ENCODE data around the gene CDYL2.

Gene CDYL2

DNA sequence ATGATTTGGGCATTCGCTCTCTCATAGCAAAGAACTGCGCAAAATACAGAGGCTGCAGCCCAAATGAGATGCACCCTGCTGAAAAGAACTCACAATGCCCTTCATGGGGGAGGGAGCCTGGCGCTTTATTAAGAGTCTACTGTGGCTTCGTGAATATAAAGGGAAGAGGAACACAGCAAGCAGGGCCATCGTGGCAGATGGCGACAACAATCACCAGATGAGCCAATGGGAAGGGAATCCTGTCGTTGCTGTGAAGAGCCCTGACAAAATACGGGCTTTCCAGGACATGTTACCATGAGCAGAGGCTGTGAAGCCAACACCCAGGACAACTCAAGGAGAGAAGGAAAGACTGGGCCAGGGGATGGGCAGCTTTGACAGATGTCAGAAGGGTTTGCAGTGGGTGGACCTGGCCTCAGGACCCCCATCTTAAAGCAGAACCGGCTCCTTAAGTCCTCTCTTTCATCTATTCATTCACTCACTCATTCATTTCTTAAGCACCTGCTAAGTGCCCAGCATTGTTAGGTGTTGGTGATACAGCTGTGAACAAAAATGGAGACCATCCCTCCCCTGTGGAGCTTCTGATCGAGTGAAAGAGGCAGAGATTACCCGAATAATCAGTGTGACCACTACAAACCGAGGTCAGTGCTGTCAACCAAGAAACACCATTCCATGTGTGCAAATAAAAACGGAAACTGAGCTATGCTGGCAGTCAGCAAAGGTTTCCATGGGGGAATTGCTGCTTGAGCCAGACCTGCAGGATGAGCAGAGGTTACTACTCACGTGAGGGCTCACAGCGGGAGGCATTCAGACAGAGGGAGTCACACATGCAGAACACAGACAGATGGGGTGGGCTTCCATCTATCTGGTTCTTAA lies 137.8 kb downstream of the CDYL2 start:
- DNase-seq (ENCODE audit: low read depth, low spot score) = no peak
- TF ChIP-seq, protein P1, sequence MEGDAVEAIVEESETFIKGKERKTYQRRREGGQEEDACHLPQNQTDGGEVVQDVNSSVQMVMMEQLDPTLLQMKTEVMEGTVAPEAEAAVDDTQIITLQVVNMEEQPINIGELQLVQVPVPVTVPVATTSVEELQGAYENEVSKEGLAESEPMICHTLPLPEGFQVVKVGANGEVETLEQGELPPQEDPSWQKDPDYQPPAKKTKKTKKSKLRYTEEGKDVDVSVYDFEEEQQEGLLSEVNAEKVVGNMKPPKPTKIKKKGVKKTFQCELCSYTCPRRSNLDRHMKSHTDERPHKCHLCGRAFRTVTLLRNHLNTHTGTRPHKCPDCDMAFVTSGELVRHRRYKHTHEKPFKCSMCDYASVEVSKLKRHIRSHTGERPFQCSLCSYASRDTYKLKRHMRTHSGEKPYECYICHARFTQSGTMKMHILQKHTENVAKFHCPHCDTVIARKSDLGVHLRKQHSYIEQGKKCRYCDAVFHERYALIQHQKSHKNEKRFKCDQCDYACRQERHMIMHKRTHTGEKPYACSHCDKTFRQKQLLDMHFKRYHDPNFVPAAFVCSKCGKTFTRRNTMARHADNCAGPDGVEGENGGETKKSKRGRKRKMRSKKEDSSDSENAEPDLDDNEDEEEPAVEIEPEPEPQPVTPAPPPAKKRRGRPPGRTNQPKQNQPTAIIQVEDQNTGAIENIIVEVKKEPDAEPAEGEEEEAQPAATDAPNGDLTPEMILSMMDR (IDR thresholded peaks at IDR 0.05; ENCODE audit: low read depth, low read length) = no peak
- no peak overlapping the region for H3K4me3 ChIP-seq (ENCODE audit: low read depth, low read length)
- in situ Hi-C loops (cut with HindIII; ENCODE audit: low sequenced_read_pairs) = no loop called here

DNA sequence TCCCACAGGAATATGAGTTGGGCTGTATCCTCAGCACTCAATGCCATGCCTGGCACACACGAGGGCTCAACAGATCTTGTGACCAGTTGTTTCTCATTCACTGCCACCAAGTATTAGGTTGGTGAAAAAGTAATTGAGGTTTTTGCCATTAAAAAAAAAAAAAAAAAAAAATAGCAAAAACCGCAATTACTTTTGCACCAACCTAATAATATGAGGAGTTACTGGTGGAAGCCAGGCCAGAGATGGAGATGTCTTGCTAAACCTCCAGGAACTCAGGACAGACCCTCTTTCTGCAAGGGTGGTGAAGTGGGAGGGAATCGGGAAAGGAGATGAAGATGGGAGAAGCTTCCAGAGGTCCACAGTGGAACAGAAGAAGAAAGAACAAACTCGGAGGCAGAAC lies 139.0 kb downstream of the CDYL2 start:
- TF ChIP-seq, protein P1 (IDR thresholded peaks at IDR 0.05; ENCODE audit: low read depth, low read length) = no peak
- in situ Hi-C loops (cut with HindIII; ENCODE audit: low sequenced_read_pairs) = no loop called here
- no peak for DNase-seq (ENCODE audit: low read depth, low spot score)
- no peak overlapping the region for H3K4me3 ChIP-seq (ENCODE audit: low read depth, low read length)

DNA sequence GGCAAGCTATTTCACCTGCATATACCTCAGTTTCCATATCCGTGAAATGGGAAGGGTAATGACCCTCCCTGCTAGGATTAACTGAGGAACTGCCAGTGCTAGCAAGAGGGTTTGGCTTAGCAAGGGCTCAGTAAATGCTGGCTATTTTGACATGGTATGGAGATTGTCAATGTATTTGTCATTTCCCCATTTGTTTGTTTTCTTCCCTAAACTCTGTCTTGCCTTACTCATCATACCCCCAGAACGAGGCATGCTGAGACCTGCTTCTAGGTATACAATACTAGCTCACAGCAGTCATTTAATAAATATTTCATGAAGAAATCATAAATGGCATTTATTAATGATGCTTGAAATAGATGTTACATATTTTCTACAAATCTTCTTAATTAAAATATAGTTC lies 139.6 kb downstream of the CDYL2 start:
- DNase-seq (ENCODE audit: low read depth, low spot score) = no peak
- TF ChIP-seq, protein P1 (IDR thresholded peaks at IDR 0.05; ENCODE audit: low read depth, low read length) = no peak
- H3K4me3 ChIP-seq (ENCODE audit: low read depth, low read length) = no peak overlapping the region
- in situ Hi-C loops (cut with HindIII; ENCODE audit: low sequenced_read_pairs) = no loop called here

DNA sequence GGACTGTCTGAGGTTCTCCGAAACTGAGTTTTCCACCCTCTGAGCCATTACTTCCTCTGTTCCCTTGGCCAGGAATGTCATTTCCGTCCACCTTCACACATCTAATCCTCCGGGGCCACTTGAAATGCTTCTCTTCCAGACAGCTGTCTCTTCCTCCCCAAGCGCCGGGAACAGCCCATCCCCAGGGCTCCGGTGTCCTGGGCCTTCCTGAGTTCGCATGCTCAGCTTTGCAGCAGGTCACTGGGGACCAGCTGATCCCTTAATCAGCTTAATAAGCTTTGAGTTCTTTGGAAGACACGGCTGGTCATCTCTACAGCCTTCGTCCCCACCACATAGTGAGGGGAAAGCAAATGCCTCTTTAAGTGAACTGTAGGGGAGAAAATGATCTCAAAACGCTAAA lies 140.2 kb downstream of the CDYL2 start:
- no peak overlapping the region for H3K4me3 ChIP-seq (ENCODE audit: low read depth, low read length)
- in situ Hi-C loops (cut with HindIII; ENCODE audit: low sequenced_read_pairs) = no loop called here
- no peak for DNase-seq (ENCODE audit: low read depth, low spot score)
- TF ChIP-seq, protein P1 (IDR thresholded peaks at IDR 0.05; ENCODE audit: low read depth, low read length) = no peak

DNA sequence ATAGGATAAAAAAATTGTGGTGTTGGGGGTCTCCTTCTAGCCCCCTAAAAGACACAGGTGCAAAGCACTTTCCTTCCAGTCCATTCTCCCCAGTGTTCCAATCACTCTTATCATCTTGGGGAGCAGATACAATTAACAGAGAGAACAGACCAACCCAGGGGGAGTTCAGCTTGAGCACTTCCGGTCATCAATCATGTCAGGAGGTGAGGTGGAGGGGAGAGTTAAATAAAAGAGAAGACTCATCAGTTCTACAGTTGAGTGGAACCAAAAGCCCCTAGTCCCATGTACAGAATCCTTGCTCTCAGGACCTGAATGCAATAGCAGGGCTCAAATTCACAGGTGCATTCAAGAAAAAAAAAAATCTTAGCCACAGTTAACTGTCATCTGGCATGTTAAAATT lies 141.3 kb downstream of the CDYL2 start:
- TF ChIP-seq, protein P1 (IDR thresholded peaks at IDR 0.05; ENCODE audit: low read depth, low read length) = no peak
- in situ Hi-C loops (cut with HindIII; ENCODE audit: low sequenced_read_pairs) = no loop called here
- H3K4me3 ChIP-seq (ENCODE audit: low read depth, low read length) = no peak overlapping the region
- DNase-seq (ENCODE audit: low read depth, low spot score) = no peak

DNA sequence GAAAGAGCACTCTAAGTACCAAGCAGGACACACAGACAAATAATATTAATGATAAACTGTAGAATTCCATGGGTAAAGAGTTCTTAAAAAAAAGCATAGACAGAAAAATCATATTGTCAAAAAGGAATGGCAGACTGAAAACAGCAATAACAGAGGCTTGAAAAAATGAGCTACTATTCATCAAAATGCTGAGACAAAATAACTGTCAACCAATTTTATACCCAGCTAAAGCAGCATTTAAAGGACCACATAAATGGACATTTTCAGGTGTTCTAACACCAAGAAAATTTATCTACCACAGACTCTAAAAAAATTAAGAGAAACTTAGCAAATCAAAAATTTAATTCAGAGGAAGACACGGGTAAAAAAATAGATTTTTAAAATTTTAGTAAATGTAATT lies 144.5 kb downstream of the CDYL2 start:
- TF ChIP-seq, protein P1 (IDR thresholded peaks at IDR 0.05; ENCODE audit: low read depth, low read length) = no peak
- H3K4me3 ChIP-seq (ENCODE audit: low read depth, low read length) = no peak overlapping the region
- in situ Hi-C loops (cut with HindIII; ENCODE audit: low sequenced_read_pairs) = no loop called here
- DNase-seq (ENCODE audit: low read depth, low spot score) = no peak

Data from astrocyte of the spinal cord (primary cell).